MCF 10A (cell line): ENCODE results near the gene LPP. TPM values are rescaled to one million over a fixed set of nuclear protein-coding genes. Genes with fewer than 3 reads are reported as not detected.

Experiments
- BruUV-seq: library from RNA; stranded (reverse); fragments of 400-500 nt; replicated peaks from 2 replicates; lab custom pipeline; 2021; lab: Mats Ljungman, UMichigan
- CTCF ChIA-PET: fragments of 300-600 bp; sonication (Branson Sonifier 250); formaldehyde crosslinking; extraction: SDS; loops from one replicate; lab custom pipeline; 2021; ENCODE audit warnings: antibody characterized with exemption, inconsistent platforms; lab: Yijun Ruan, JAX
- POLR2A ChIA-PET: fragments of 300-600, 350-650 bp; sonication (Branson Sonifier 250); formaldehyde crosslinking; extraction: SDS; loops from one replicate; lab custom pipeline; 2020; ENCODE audit warnings: antibody characterized with exemption, inconsistent platforms; lab: Yijun Ruan, JAX
- DNase-seq: peaks from one replicate; pipeline ENCODE4 v3.0.0-alpha.2; 2018; ENCODE audit not compliant: unreplicated experiment
- H3K27ac Mint-ChIP-seq: one replicate; pipeline ENCODE4 v1.8.0; 2022; ENCODE audit warnings: mild to moderate bottlenecking, low read depth, mixed read lengths; ENCODE audit not compliant: unreplicated experiment
- H3K27me3 Mint-ChIP-seq: one replicate; pipeline ENCODE4 v1.8.0; 2022; ENCODE audit warnings: mixed read lengths; ENCODE audit not compliant: insufficient read depth, unreplicated experiment
- H3K36me3 Mint-ChIP-seq: one replicate; pipeline ENCODE4 v1.8.0; 2022; ENCODE audit warnings: mild to moderate bottlenecking, moderate library complexity, mixed read lengths; ENCODE audit not compliant: insufficient read depth, unreplicated experiment
- H3K4me1 Mint-ChIP-seq: one replicate; pipeline ENCODE4 v1.8.0; 2022; ENCODE audit warnings: mixed read lengths; ENCODE audit not compliant: insufficient read depth, unreplicated experiment
- H3K4me3 Mint-ChIP-seq: one replicate; pipeline ENCODE4 v1.8.0; 2022; ENCODE audit warnings: mild to moderate bottlenecking, moderate library complexity, mixed read lengths; ENCODE audit not compliant: unreplicated experiment
- H3K9me3 Mint-ChIP-seq: one replicate; pipeline ENCODE4 v1.8.0; 2022; ENCODE audit warnings: mixed read lengths; ENCODE audit not compliant: unreplicated experiment
- CTCF ChIP-seq: fragments of 200-600 bp; IDR thresholded peaks from one replicate; pipeline ENCODE4 v1.8.0; 2022; ENCODE audit warnings: antibody characterized with exemption, mild to moderate bottlenecking; ENCODE audit not compliant: unreplicated experiment
- intact Hi-C: fragments of 100-400 bp; cut with micrococcal nuclease; formaldehyde crosslinking; loops from 2 replicates; pipeline ENCODE4 v1.14.1; 2022
- total RNA-seq: library from RNA; stranded (reverse); gene quantifications from 2 replicates; pipeline ENCODE4 v1.2.3, GENCODE V29; 2022

LPP gene
- total RNA-seq, 1 experiment from 2014 or later, result 117 TPM

GRCh38 chr3:188674595-188674994, 520.6 kb downstream of the LPP start:
- ChIA-PET CTCF (interaction anchor here (0.6 to 3.4 kb wide), 7 partner anchors 8 to 934 kb away, joined by 3 to 25 read pairs (median 3); no protein-coding TSS in a partner anchor), POLR2A (interaction anchor here (0.6 to 5.4 kb wide), 26 partner anchors 8 to 935 kb away, joined by 3 to 75 read pairs (median 6); partner anchors contain the start of gene BCL6)
- H3K36me3 Mint-ChIP-seq, result no peaks in the 10 kb centered on the region
- no peak for TF ChIP-seq CTCF
- H3K27ac Mint-ChIP-seq, result peak overlapping the region; percentile 89
- no peaks in the 10 kb centered on the region for H3K9me3 Mint-ChIP-seq
- BruUV-seq, result no TSS peak
- peaks cover 39% of the 10 kb centered on the region for H3K4me1 Mint-ChIP-seq
- no peak overlapping the region for H3K4me3 Mint-ChIP-seq
- no peaks in the 10 kb centered on the region for H3K27me3 Mint-ChIP-seq
- intact Hi-C loops, result loop anchor here (1.0 to 10.0 kb wide), 3 partner anchors 47 to 932 kb away; partner anchors contain the start of gene LPP
- DNase-seq, result no peak

- intact Hi-C loops, result loop anchor here (10.0 kb wide), 1 partner anchor 523 kb away; the partner anchor contains the start of gene LPP
- BruUV-seq, result no TSS peak
- POLR2A ChIA-PET, result interaction anchor here (0.6 kb wide), 1 partner anchor 276 kb away, joined by 3 read pairs; no protein-coding TSS in a partner anchor
- Mint-ChIP-seq H3K4me1 (peaks cover 39% of the 10 kb centered on the region), H3K9me3 (no peaks in the 10 kb centered on the region), H3K27me3 (no peaks in the 10 kb centered on the region), H3K27ac (no peak overlapping the region), H3K4me3 (no peak overlapping the region), H3K36me3 (no peaks in the 10 kb centered on the region)
- CTCF ChIA-PET, result interaction anchor here (1.5 kb wide), 1 partner anchor 270 kb away, joined by 3 read pairs; no protein-coding TSS in a partner anchor
- no peak for TF ChIP-seq CTCF
- DNase-seq, result no peak
These were observed 523.4 kb downstream of the LPP start for GRCh38 chr3:188677344-188677743.

- H3K9me3 Mint-ChIP-seq, result no peaks in the 10 kb centered on the region
- no TSS peak for BruUV-seq
- intact Hi-C loops, result no loop called here
- no peaks in the 10 kb centered on the region for H3K36me3 Mint-ChIP-seq
- peak overlapping the region; percentile 1 for H3K27ac Mint-ChIP-seq
- DNase-seq, result no peak
- TF ChIP-seq CTCF, result no peak
- ChIA-PET CTCF (no interaction called here), POLR2A (interaction anchor here (1.8 kb wide), 1 partner anchor 8 kb away, joined by 7 read pairs; no protein-coding TSS in a partner anchor)
- H3K4me1 Mint-ChIP-seq, result peaks cover 23% of the 10 kb centered on the region
- no peak overlapping the region for H3K4me3 Mint-ChIP-seq
- no peaks in the 10 kb centered on the region for H3K27me3 Mint-ChIP-seq
These were observed 526.2 kb downstream of the LPP start for GRCh38 chr3:188680189-188680588.

- no peak overlapping the region for H3K4me3 Mint-ChIP-seq
- intact Hi-C loops, result no loop called here
- BruUV-seq, result no TSS peak
- POLR2A ChIA-PET, result interaction anchor here (1.8 kb wide), 1 partner anchor 8 kb away, joined by 7 read pairs; no protein-coding TSS in a partner anchor
- H3K36me3 Mint-ChIP-seq, result no peaks in the 10 kb centered on the region
- no peaks in the 10 kb centered on the region for H3K27me3 Mint-ChIP-seq
- CTCF ChIA-PET, result interaction anchor here (0.5 to 0.6 kb wide), 2 partner anchors 15 to 94 kb away, joined by 3 read pairs; no protein-coding TSS in a partner anchor
- DNase-seq, result no peak
- no peak overlapping the region for H3K27ac Mint-ChIP-seq
- H3K9me3 Mint-ChIP-seq, result no peaks in the 10 kb centered on the region
- peaks cover 23% of the 10 kb centered on the region for H3K4me1 Mint-ChIP-seq
- TF ChIP-seq CTCF, result no peak
These were observed 526.6 kb downstream of the LPP start for GRCh38 chr3:188680605-188681004.
